T-helper 2 cell (primary cell): ENCODE data around the gene PRR36.
A peak's percentile ranks its signal among the peaks of the same experiment; 100 is the strongest.

ENCODE experiments used
- DNase-seq, 5 experiments: peaks; one replicate each; pipeline versions ENCODE4 v3.0.0 to v3.0.0-alpha.2; 2012 to 2022

The PRR36 gene

DNA sequence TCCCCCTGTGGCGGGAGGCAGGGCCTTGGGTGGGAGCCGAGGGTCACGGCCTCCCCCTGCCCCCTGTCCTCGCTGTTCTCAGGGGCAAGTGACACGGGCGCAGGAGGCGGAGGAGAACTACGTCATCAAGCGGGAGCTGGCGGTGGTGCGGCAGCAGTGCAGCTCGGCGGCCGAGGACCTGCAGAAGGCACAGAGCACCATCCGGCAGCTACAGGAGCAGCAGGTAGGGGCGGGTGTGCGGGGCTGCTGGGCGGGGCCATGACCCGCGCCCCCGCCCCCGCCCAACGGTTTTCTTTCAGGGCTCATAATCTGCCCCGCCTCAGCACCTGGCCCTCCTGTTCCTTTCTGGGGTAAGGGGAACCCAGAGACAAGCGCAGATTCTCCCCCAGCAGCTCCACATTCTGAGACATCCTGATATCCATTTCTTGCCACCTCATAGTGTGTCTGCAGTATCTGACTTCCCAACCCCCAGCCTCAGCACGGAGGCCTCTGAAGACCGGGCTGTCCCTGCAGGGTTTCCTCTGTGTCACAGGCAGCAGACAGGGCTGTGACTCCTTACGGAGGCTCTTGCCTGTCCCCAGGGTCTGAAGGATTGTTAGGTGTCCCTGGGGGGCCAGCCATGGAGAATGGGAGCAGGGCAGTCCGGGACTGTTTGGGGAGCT is 15.9 kb downstream of the PRR36 start:
- peak in 1 of 5 experiments; percentile 60 for DNase-seq

DNA sequence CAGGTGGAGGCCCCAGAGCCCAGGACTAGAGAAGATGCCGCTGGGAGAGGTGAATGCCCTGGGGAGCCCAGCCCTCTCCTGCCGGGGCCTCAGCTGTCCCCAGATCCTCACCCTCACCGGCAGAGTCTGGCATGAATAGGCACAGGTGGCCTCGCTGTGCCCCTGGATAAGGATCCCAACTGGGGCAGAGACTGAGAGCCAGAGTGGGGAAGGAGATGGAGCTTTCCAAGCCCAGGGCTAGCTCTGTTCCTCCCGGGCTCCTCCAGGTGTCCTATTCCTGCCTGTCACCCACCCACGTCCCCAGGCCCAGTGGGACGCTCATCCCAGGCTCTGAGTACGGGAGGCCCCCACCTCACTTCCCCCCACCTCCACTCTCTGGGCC is 16.5 kb downstream of the PRR36 start:
- DNase-seq = no peak

DNA sequence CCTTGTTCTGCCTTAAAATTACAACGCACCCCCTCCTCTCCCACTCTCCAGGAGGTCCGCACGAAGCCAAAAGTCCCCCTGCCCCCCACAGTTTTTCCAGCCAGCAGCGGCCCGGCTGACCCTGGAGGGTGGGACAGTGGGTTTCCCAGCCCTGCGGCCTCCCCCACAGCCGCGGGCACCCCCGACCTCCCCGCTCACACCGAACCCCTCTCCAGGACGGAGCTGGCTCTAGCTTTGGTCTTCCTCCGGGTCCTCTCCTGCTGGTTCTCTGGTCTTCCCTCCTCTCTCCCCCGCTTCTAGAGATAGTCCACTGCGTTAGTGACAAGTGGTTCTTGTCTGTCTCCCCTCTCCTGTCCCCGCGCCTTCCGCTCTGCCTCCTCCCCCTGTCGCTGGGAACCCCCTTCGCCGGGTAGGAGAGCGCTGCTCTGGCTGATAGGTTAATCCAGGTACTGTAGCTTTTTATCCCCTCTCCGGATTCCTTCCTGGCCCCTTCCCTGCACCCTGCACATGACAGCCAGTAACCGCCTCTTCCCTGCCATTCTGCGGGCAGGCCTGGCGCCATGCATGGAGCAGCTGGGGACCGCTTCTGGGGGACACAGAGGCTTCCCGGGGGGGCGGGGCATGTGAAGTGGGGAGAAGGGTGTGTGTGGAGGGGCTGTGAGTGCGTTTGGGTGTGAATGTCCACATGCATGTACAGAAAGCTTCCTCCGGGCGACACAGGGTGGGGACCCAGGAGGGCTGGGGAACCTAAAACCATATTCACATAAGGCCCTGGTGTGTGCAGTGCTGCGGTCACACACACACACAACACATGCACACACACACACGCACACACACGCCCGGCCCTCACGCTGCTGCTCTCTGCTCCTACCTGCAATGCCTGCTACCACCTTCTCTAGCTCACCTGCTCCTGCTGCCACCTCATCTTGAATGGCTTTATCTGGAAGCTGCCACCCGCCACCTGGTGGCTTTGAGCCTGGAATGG is 17.2 kb downstream of the PRR36 start:
- DNase-seq = no peak

DNA sequence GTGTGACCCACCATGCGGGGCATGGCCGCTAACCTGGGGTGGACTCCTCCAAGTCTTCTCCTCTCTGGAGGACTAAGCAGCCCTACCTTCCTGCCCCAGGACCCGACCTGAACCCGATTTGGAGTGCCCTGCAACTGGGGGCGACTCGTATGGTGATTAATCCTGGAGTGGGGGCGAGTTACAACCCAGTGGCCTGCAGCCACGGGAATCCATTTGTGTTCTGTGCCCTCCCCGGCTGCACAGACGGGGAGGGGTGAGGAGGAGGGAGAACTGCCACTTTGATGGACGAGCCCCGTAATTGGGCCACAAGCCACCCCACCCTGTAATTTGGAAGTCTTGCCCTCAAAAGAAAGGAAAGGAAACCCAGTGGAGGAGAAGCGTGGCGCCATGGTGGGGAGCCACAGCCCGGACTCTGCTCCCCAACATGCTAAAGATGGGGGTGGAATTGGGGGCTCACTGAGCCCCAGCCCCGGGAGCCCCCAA is 18.0 kb downstream of the PRR36 start:
- no peak for DNase-seq

DNA sequence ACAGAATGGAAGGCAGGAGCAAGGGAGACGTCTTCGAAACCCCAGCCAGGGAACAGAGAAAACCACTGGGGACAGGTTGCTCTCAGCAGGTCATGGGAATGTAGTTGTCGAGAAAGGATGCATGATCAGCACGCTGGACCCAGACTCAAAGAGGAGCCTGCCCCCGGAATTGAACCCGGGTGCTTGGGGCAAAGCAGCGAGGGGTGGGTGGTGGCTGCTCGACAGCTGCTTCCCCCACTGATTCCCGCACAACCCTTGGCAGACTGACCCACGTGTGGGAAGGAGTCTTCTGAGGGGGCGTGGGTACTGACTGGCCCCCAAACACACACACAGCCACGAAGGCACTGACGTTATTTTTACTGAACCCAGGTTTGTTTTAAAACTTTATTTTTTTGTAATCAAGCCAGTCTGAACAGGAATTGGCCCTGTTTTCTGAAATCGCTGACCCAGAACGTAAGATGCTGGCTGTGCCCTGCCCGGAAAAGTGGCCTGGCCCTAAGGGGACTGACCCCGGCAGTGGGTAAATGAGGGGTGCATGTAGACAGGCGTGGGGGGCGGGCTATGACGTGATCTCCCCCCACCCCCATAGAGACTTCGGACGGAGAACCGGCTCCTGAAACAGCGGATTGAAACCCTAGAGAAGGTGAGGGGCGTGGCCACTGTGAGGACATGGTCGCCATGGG is 18.6 kb downstream of the PRR36 start:
- DNase-seq = no peak

DNA sequence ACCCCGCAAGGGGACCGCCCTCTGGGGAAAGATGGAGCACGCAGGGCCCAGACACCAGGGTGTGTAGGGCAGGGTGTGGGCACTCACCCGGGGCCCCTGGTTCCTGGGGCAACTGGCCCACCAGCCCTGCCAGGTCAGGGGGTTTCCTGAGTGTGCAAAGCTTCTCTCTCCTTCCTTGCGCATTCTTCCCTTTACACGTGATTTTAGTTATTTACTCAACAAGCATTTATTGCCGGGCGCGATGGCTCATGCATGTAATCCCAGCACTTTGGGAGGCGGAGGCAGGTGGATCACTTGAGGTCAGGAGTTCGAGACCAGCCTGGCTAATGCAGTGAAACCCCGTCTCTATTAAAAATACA is 20.4 kb downstream of the PRR36 start:
- no peak for DNase-seq

DNA sequence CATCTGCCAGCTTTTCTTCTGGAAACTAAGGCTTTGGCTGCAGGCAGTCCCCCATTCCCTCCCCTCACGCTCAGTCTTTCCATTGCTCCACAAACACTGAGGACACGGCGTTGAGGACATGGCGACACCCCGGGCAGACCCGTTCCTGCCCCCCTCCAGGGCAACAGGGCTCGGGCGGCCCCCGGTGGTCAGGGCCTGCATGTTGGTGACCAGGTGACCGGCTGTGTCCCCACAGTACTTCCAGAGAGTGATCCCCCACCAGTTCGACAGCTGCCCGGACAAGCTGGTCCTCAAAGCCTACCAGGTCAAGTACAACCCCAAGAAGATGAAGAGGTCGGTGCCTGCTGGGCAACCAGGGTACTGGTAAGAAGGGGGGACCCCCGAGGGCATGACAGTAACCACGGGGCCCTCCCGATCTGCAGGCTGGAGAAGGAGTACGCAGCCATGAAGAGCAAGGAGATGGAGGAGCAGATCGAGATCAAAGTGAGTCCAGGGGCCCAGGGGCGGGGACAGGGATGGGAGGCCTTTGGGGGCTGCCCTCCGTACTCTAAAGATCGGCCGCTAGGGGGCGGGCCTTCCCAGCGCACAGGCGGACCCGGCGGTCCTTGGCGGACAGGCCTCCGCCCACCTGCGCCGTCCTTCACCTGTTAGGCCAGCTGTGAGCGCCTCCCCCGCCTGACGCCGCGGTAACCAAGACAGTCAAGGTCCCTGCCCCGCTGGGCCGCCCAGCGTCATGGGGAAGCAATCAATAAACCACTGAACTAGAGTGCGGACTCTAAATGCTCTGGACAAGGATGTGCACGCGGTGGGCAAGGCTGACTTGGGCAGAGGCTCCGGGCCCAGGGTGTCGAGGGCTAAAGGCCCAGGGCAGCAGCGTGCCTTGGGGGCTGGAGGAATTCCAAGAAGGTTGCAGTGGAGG is 21.1 kb downstream of the PRR36 start:
- DNase-seq = peak; percentile 45 to 59 (median 50)

DNA sequence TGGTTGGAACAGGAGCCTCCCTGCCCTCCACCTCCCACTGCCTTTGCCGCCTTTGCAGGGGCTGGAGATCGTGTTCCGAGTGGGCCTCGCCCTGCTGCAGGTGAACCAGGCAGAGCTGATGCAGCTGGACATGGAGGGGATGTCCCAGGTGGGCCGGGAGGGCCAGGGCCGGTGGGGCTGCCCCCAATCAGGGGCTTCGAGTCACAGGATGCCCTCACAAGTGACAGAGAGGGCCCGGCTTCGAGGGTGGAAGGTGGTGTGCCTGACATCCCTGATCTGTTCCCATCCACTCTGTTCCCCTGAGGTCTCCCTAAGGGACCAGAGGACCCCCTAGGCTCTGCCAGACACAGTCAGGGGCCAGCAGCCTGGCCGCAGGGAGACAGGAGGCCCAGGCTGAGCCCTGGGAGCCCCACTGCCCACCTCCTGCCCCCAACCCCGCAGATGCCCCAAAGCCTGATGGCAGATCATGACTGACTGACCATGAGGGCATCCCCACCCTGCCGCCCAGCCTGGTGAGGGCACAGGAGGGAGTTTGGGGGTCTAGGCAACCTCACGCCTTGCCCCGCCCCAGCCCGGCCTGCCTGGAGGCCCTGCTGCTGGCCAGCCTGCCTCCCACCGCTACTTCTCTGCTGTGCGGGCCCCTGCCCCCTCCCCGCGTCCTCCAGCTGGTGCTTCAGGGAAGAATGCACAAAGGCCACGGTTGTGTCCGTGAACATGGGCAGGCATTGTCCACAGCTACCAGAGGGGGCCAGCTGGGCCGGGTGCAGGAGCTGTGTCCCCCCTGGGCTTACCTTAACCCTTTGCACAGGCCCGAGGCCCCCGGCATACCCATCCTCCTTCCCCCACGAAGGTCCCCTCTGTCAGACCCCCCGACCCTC is 22.3 kb downstream of the PRR36 start:
- DNase-seq = no peak

DNA sequence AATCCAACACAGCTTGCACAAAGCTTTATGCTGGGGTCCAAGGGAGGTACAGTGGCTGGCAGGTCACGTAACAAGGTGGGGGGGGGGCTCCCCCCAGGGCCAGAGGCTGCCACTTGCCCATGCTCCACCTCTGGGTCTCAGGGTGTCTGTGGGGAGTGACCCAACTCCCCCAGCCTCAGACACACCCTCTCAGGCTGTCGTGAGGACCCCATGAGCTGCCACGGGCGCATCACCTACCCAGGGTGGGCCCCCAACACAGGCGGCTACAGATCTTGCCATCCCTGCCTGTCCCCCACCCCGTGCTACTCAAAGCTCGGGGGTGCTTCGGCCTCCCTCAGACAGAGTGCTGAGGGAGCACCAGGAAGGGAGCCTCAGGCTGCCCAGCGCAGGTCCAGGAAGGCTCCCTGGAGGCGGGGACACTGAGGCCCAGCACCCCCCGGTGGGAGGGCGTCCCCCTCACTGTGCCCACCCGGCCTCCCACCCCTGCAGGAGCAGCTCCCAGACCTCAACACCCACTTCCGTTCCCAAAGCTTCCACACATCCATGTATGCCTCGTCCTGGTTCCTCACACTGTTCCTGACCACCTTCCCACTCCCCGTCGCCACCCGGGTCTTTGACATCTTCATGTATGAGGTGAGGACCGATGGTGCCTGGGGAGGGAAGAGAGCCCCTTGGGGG is 23.1 kb downstream of the PRR36 start:
- no peak for DNase-seq

DNA sequence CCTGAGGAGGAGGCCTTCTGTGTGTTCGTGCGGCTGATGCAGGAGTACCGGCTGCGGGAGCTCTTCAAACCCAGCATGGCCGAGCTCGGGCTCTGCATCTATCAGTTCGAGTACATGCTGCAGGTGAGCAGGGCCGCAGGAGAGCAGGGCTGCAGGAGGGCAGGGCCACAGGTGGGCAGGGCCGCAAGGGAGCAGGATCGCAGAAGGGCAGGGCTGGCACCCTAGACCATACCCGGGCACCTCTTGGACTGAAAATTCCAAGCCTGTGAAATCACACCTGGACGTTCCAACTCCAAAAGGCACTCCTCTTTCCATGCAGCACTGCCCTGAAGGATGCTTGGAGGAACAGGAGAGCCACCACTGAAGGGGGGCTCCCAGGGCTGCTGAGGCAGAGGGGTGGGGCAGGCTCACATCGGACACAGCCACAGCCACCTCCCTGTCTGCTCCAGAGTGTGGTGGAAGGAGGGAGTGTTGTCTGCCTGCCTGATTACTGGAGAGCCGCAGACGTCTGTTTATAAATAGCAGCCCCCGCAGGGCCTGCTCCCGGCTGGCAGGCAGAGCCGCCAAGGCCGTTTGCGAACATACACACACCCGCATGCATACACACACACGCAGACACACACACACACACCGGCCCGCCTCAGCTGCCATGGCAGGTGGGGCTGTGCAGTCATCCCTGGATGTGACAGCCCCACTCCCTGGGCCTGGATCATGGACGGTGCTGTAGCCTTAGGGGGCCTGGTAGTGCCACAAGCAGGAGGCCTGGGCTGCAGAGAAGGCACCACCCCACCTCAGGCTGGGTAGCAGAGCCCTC is 24.0 kb downstream of the PRR36 start:
- no peak for DNase-seq

DNA sequence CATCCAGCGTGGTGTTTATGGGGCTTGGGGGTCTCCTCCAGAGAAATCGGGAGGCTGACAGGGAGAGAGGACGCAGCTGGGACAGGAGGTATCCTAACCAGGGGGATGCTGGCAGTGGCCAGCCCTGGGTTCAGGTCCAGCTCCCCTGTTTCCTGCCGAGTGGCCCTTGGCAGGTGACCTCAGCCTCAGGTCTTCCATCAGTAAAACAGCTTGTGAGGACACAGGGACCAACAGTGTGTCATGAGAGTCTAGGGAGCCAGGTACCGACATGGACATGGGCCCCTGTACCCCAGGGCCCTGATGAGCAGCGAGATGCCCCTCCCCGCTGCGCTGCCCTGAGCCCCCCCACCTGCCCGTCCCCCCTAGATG is 24.6 kb downstream of the PRR36 start:
- no peak for DNase-seq

DNA sequence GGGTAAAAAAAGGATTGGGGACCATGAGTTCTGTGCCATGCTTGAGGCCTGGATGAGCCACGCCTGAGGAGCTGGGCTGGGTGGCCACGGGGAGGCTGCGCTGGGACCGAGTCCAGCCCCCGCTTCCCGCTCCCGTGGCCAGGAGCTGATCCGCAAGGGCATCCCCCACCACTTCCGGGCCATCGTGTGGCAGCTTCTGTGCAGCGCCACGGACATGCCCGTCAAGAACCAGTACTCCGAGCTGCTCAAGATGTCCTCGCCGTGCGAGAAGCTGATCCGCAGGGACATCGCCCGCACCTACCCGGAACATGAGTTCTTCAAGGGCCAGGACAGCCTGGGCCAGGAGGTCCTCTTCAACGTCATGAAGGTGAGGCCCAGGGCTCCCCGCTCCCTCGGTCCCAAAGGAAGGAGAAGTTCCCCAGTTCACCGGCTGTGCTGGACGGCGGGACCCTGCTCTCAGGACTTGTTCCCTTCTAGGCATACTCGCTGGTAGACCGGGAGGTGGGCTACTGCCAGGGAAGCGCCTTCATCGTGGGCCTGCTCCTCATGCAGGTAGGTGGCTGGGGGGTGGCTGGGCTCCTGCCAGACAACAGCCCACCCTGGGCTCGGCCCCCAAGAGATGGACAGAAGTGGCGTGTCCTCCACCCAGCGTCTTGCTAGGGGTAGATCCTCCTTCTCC is 25.3 kb downstream of the PRR36 start:
- DNase-seq = no peak

DNA sequence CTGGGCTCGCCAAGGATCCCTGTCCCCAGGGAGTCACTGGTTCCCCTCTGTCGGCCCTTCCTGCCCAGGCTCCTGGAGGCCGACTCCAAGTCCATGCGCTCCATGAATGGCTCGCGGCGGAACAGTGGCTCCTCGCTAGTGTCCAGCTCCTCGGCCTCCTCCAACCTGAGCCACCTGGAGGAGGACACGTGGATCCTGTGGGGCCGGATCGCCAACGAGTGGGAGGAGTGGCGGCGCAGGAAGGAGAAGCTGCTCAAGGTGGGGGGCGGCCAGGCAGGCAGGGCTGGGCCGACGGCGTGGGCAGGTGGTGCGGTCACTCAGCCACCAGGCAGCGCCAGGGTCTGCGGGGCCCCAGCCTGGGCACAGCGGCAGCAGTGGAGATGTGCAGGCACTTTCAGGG is 26.5 kb downstream of the PRR36 start:
- no peak for DNase-seq

DNA sequence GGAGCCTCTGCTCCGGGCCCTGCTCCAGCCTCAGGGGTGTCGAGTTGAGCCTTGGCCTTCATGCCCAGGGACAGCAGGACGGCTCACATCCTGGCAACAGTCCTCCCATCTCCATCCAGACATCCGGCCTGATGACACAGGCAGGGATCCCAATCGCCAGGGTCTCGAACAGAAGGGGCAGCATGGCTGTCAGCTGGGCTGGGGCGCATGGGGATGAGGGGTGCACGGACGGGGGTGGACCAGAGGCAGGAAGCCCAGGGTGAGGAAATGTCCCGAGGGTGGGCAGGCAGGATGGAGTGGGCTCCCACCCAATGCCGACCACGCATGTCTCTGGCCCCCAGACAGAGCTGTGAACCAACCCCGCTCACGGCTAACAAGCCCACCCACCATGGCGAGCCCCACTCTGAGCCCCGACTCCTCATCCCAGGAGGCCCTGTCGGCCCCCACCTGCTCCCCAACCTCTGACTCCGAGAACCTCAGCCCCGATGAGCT is 28.0 kb downstream of the PRR36 start:
- no peak for DNase-seq

DNA sequence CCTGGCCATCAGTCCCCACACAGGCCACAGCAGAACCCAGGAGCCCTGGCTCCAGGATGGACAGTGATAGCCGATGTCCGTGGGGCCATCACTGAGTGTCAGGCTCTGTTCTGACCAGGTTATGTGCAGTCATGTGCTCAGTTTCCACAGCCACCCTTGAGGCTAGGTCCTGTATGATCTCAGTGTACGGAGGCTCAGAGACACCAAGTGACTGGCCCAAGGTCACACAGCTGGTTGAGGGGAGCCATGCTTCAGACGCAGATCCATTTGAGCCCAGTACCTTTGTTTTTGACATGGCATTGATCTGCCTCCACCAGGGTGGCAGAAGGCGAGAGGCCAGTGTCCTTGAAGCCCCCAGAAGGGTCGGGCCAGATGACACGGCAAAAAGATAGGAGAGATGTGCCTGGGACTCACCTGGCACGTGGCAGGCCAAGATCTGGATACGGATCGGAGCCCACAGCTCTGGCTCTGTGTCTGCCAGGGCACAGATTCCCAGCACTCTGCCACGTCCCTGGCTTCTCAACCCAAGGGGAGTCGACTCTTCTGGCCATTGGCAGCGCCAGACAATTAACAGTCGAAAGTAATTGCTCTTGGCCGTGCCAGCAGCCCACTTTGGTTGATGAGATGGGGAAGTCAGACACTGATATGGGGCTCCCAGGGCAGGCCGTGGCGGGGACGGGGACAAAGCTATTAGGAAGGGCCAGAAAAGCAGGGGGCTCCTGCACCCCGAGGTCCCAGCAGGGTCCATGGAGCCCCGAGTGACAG is 28.6 kb downstream of the PRR36 start:
- DNase-seq = no peak

DNA sequence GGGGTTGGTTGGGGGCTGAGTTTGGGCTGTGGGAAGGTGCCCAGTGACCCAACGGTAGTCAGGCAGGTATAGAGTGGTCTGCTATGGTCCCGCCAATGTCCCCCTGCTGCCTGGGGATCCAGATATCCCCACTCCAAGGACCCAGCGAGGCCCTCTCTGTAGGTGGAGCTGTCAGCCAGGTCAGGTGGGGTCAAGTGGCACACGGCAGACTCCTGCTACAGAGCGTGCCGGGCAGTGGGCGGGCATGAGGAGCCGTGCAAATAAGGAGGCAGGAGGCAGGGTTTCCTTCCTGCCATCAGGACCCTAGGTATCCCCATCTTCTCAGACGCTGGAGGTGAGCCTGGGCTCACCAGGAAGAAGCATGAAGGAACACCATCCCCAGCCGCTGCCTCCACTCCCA is 29.2 kb downstream of the PRR36 start:
- no peak for DNase-seq

DNA sequence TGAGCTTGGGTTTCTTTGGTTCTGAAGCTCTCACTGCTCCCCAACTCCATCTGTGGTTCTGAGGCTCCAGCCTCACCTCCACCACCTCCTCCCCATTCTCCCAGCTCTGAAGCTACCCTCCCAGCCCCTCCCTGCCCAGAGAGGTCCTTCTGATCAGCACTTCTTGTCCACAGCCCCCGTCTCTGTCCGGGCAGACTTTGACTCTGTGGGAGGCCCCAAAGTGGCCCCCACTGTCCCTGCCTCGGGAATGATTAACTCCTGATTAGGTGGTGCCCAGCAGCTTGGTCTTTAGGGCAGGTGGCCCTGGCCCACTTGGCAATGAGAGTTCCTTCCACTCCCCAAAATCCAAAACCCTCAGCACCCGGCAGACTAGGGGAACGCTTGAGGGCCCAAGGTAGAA is 29.8 kb downstream of the PRR36 start:
- no peak for DNase-seq

DNA sequence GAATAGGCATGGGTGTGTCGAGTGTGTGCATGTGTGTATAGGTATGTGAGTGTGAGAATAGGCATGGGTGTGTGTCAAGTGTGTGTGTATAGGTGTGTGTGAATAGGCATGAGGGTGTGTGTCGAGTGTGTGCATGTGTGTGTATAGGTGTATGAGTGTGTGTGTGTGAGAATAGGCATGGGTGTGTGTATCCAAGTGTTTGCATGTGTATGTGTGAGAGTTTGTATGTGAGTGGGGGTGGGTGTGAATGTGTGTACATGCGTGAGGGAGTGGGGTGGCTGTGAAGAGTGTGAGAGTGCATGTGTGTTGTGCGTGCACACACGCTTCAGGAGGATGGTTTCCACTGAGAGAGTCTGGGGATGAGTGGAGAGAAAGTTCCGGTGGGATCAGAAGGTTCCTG is 30.7 kb downstream of the PRR36 start:
- no peak for DNase-seq
